ENCODE measurements around the gene PIK3C2A. TPM values are rescaled to one million over a fixed set of nuclear protein-coding genes. Genes with fewer than 3 reads are reported as not detected.

PIK3C2A gene, protein sequence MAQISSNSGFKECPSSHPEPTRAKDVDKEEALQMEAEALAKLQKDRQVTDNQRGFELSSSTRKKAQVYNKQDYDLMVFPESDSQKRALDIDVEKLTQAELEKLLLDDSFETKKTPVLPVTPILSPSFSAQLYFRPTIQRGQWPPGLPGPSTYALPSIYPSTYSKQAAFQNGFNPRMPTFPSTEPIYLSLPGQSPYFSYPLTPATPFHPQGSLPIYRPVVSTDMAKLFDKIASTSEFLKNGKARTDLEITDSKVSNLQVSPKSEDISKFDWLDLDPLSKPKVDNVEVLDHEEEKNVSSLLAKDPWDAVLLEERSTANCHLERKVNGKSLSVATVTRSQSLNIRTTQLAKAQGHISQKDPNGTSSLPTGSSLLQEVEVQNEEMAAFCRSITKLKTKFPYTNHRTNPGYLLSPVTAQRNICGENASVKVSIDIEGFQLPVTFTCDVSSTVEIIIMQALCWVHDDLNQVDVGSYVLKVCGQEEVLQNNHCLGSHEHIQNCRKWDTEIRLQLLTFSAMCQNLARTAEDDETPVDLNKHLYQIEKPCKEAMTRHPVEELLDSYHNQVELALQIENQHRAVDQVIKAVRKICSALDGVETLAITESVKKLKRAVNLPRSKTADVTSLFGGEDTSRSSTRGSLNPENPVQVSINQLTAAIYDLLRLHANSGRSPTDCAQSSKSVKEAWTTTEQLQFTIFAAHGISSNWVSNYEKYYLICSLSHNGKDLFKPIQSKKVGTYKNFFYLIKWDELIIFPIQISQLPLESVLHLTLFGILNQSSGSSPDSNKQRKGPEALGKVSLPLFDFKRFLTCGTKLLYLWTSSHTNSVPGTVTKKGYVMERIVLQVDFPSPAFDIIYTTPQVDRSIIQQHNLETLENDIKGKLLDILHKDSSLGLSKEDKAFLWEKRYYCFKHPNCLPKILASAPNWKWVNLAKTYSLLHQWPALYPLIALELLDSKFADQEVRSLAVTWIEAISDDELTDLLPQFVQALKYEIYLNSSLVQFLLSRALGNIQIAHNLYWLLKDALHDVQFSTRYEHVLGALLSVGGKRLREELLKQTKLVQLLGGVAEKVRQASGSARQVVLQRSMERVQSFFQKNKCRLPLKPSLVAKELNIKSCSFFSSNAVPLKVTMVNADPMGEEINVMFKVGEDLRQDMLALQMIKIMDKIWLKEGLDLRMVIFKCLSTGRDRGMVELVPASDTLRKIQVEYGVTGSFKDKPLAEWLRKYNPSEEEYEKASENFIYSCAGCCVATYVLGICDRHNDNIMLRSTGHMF (N-terminal part only)
- total RNA-seq (2022; extraction: Qiagen RNA extraction): 8.5 to 18.6 TPM (median 14.3 TPM) in 5 replicates

GRCh38 chr11:17207317-17208256, at the start of gene PIK3C2A:
PIK3C2A (minus strand) TSS chr11:17207986; CDS start chr11:17169741, 38,245 bp downstream.

Other genes with a start within 250 kb of the PIK3C2A start
- 19.9 to 28.7 TPM (median 25.5 TPM) in 5 replicates for gene PLEKHA7, start 193.6 kb downstream of the PIK3C2A start, total RNA-seq (2022; extraction: Qiagen RNA extraction)
- 1,499 to 1,926 TPM (median 1,536 TPM) in 5 replicates for gene RPS13, start 130.3 kb downstream of the PIK3C2A start, total RNA-seq (2022; extraction: Qiagen RNA extraction)
- gene NUCB2, start 68.8 kb upstream of the PIK3C2A start, total RNA-seq (2022; extraction: Qiagen RNA extraction): 26.6 to 34.0 TPM (median 31.9 TPM) in 5 replicates
- 1.7 to 2.6 TPM (median 2.3 TPM) in 5 replicates for gene NCR3LG1, start 143.8 kb upstream of the PIK3C2A start, total RNA-seq (2022; extraction: Qiagen RNA extraction)
- 0.30 to 0.60 TPM (median 0.45 TPM) in 5 replicates for gene KCNJ11, start 180.7 kb upstream of the PIK3C2A start, total RNA-seq (2022; extraction: Qiagen RNA extraction)